Panc1 (cell line): ENCODE measurements around the gene DCUN1D1. TPM values are rescaled to one million over a fixed set of nuclear protein-coding genes. Genes with fewer than 3 reads are reported as not detected.

Experiments used
- ATAC-seq: fragments of 200-7000 bp; cut with Tn5 transposase; 2 replicates; pipeline ENCODE4 v1.9.1; 2020; ENCODE audit warnings: mild to moderate bottlenecking, moderate library complexity
- BruUV-seq: library from RNA; stranded (reverse); fragments of 400-500 nt; replicated peaks from 2 replicates; lab custom pipeline; 2021; lab: Mats Ljungman, UMichigan
- CTCF ChIA-PET: fragments of 300-600 bp; sonication (Branson Sonifier 250); formaldehyde crosslinking; loops from one replicate; lab custom pipeline; 2022; ENCODE audit warnings: antibody characterized with exemption; lab: Charles Lee
- POLR2A ChIA-PET: fragments of 300-600 bp; sonication (Branson Sonifier 250); formaldehyde crosslinking; loops from one replicate; lab custom pipeline; 2022; ENCODE audit warnings: antibody characterized with exemption; lab: Charles Lee
- DNase-seq: peaks from one replicate; pipeline ENCODE4 v3.0.0-alpha.2; 2010; ENCODE audit warnings: low read depth, low spot score
- H3K27ac ChIP-seq: 2 replicates; pipeline ENCODE4 v1.5.1; 2011; ENCODE audit warnings: mild to moderate bottlenecking, low read length, inconsistent platforms
- H3K27me3 ChIP-seq: fragments of 200-500 bp; sonication (Bioruptor generic); 2 replicates; pipeline ENCODE4 v1.6.0; 2014; ENCODE audit warnings: low read length, inconsistent platforms; ENCODE audit not compliant: control insufficient read depth, insufficient read depth
- H3K36me3 ChIP-seq: fragments of 200-500 bp; sonication (Bioruptor generic); 2 replicates; pipeline ENCODE4 v1.5.1; 2014; ENCODE audit warnings: inconsistent platforms, mild to moderate bottlenecking, low read length, moderate library complexity; ENCODE audit not compliant: control insufficient read depth, insufficient read depth
- H3K4me1 ChIP-seq: 2 replicates; pipeline ENCODE4 v1.5.1; 2011; ENCODE audit warnings: inconsistent platforms, mild to moderate bottlenecking, low read length, moderate library complexity; ENCODE audit not compliant: control insufficient read depth, insufficient read depth
- H3K4me3 ChIP-seq, 2 experiments: 2 replicates each; pipeline ENCODE4 v1.5.1; 2011 to 2012; ENCODE audit warnings: low read depth in 2 of 2, low read length in 2 of 2, mild to moderate bottlenecking in 2 of 2, inconsistent platforms in 1 of 2, moderate library complexity in 1 of 2
- H3K9me3 ChIP-seq: fragments of 200-500 bp; sonication (Bioruptor generic); 2 replicates; pipeline ENCODE4 v1.5.1; 2014; ENCODE audit warnings: low read depth, mild to moderate bottlenecking, inconsistent platforms, low read length, moderate library complexity; ENCODE audit not compliant: control insufficient read depth, insufficient read depth
- CTCF ChIP-seq: fragments of 450-650 bp; IDR thresholded peaks from 2 replicates; pipeline ENCODE4 v1.5.1; 2017; ENCODE audit warnings: mild to moderate bottlenecking
- POLR2AphosphoS5 ChIP-seq: IDR thresholded peaks from 2 replicates; pipeline ENCODE4 v1.6.1; 2012; ENCODE audit warnings: mild to moderate bottlenecking, low read depth, low read length, moderate library complexity
- SIN3A ChIP-seq: IDR thresholded peaks from 2 replicates; pipeline ENCODE4 v1.6.1; 2012; ENCODE audit warnings: low read depth, mild to moderate bottlenecking, low read length, moderate library complexity, borderline replicate concordance; ENCODE audit not compliant: insufficient read depth
- TCF7L2 ChIP-seq: IDR thresholded peaks from 2 replicates; pipeline ENCODE4 v1.6.1; 2011; ENCODE audit warnings: mild to moderate bottlenecking, low read depth, low read length, inconsistent platforms
- in situ Hi-C: cut with HindIII; loops from 2 replicates; pipeline ENCODE4 v1.10.0; 2016; ENCODE audit warnings: low sequenced_read_pairs, low pct_unique_long_range_greater_than_20kb
- intact Hi-C: fragments of 100-400 bp; cut with micrococcal nuclease; formaldehyde crosslinking; loops from one replicate; pipeline ENCODE4 v1.10.0; 2022; ENCODE audit not compliant: unreplicated experiment
- total RNA-seq: library from RNA; stranded (reverse); gene quantifications from one replicate; pipeline ENCODE4 v1.2.1, GENCODE V29; 2021; ENCODE audit not compliant: unreplicated experiment
- TF ChIP-seq, protein P1 (sequence below), 2 experiments: IDR thresholded peaks; 2 replicates each; pipeline ENCODE4 v1.6.1; 2011 to 2012; ENCODE audit warnings: low read depth in 2 of 2, control low read depth in 1 of 2, low read length in 1 of 2, mild to moderate bottlenecking in 1 of 2, moderate library complexity in 1 of 2; ENCODE audit not compliant: insufficient read depth in 1 of 2

DCUN1D1 gene
- total RNA-seq, 1 experiment from 2014 or later = 68.1 TPM

- ChIA-PET CTCF (interaction anchor here (0.6 kb wide), 1 partner anchor 286 kb away, joined by 4 read pairs; no protein-coding TSS in a partner anchor), POLR2A (no interaction called here)
- in situ Hi-C loops (no loop called here), intact Hi-C loops (loop anchor here (10.0 kb wide), 1 partner anchor 194 kb away; no protein-coding TSS in a partner anchor)
- H3K4me3 ChIP-seq = no peak overlapping the region
- TF ChIP-seq, protein P1, sequence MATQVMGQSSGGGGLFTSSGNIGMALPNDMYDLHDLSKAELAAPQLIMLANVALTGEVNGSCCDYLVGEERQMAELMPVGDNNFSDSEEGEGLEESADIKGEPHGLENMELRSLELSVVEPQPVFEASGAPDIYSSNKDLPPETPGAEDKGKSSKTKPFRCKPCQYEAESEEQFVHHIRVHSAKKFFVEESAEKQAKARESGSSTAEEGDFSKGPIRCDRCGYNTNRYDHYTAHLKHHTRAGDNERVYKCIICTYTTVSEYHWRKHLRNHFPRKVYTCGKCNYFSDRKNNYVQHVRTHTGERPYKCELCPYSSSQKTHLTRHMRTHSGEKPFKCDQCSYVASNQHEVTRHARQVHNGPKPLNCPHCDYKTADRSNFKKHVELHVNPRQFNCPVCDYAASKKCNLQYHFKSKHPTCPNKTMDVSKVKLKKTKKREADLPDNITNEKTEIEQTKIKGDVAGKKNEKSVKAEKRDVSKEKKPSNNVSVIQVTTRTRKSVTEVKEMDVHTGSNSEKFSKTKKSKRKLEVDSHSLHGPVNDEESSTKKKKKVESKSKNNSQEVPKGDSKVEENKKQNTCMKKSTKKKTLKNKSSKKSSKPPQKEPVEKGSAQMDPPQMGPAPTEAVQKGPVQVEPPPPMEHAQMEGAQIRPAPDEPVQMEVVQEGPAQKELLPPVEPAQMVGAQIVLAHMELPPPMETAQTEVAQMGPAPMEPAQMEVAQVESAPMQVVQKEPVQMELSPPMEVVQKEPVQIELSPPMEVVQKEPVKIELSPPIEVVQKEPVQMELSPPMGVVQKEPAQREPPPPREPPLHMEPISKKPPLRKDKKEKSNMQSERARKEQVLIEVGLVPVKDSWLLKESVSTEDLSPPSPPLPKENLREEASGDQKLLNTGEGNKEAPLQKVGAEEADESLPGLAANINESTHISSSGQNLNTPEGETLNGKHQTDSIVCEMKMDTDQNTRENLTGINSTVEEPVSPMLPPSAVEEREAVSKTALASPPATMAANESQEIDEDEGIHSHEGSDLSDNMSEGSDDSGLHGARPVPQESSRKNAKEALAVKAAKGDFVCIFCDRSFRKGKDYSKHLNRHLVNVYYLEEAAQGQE (IDR thresholded peaks at IDR 0.05; ENCODE audit: insufficient read depth in 1 of 2, low read depth in 2 of 2, low read length in 1 of 2) = no peak
- TF ChIP-seq TCF7L2 (no peak), POLR2AphosphoS5 (no peak), CTCF (no peak), SIN3A (no peak)
- DNase-seq (no peak), ATAC-seq (no peak)
- no peak overlapping the region for H3K27ac ChIP-seq
- peaks cover 5% of the 10 kb centered on the region for H3K36me3 ChIP-seq
- no peaks in the 10 kb centered on the region for H3K4me1 ChIP-seq
- no TSS peak for BruUV-seq
- H3K9me3 ChIP-seq = no peaks in the 10 kb centered on the region
- no peaks in the 10 kb centered on the region for H3K27me3 ChIP-seq
Measured at GRCh38 chr3:182908471-182908870, 71.9 kb downstream of the DCUN1D1 start.

DNA sequence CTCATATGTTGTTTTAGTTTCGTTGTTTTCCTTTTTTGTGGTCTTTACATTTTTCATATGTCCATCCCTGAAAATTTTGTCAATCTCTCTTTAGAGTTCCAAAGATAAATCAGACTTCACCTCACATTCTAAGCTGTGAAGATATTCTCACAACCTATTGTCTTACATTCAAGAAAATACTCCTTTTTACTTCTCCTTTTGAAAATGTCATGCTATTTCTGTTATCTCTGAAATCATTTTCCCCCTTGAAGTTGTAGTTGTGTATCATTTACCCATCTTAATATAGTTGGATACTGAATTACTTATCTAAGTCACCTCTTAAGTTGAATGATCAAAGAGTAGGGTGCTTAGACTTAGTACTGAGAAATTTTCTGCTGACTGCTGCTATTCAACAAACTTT lies 74.3 kb downstream of the DCUN1D1 start:
- no peak for DNase-seq
- Histone ChIP-seq H3K4me3 (no peak overlapping the region), H3K27me3 (no peaks in the 10 kb centered on the region), H3K9me3 (no peaks in the 10 kb centered on the region), H3K36me3 (peaks cover 5% of the 10 kb centered on the region), H3K4me1 (no peaks in the 10 kb centered on the region), H3K27ac (no peak overlapping the region)
- ChIA-PET POLR2A (no interaction called here), CTCF (no interaction called here)
- no peak for ATAC-seq
- BruUV-seq = no TSS peak
- intact Hi-C loops (loop anchor here (10.0 kb wide), 1 partner anchor 191 kb away; no protein-coding TSS in a partner anchor), in situ Hi-C loops (no loop called here)
- no peak for TF ChIP-seq SIN3A
- TF ChIP-seq CTCF = no peak
- no peak for TF ChIP-seq TCF7L2
- TF ChIP-seq POLR2AphosphoS5 = no peak
- TF ChIP-seq, protein P1 (IDR thresholded peaks at IDR 0.05; ENCODE audit: insufficient read depth in 1 of 2, low read depth in 2 of 2, low read length in 1 of 2) = no peak
